Adrenal gland (tissue), 12 donors: ENCODE measurements around the gene UROS. TPM values are rescaled to one million over a fixed set of nuclear protein-coding genes. Genes with fewer than 3 reads are reported as not detected.

Experiments used
- DNase-seq, 7 donors: peaks; one replicate each; pipeline ENCODE4 v3.0.0-alpha.2; 2019 to 2020
- H3K27ac ChIP-seq, 5 donors: fragments of 200-600 bp; sonication (generic) in 4 of 5; 1 replicate in 3 of 5; 2 replicates in 2 of 5; pipeline versions ENCODE4 v1.5.1 to v1.8.0; 2016 to 2020; ENCODE audit warnings: mild to moderate bottlenecking in 1 of 5
- H3K27me3 ChIP-seq: fragments of 200-600 bp; 2 replicates; pipeline ENCODE4 v1.8.0; 2021
- H3K36me3 ChIP-seq, 2 donors: fragments of 200-600 bp; replicated peaks in 1 of 2; 1 replicate in 1 of 2; 2 replicates in 1 of 2; pipeline versions ENCODE4 v1.5.1 to v1.8.0; 2018 to 2022
- H3K4me1 ChIP-seq, 2 donors: fragments of 200-600 bp; replicated peaks in 1 of 2; 1 replicate in 1 of 2; 2 replicates in 1 of 2; pipeline versions ENCODE4 v1.5.1 to v1.8.0; 2018 to 2021
- H3K4me3 ChIP-seq, 4 donors: fragments of 200-600 bp; sonication (generic) in 3 of 4; one replicate each; pipeline ENCODE4 v1.5.1; 2016 to 2018
- H3K9me3 ChIP-seq, 3 donors: fragments of 200-600 bp; sonication (generic) in 1 of 3; replicated peaks in 1 of 3; 1 replicate in 2 of 3; 2 replicates in 1 of 3; pipeline versions ENCODE4 v1.5.1 to v1.8.0; 2016 to 2021
- CTCF ChIP-seq, 6 experiments: fragments of 450-650 bp in 4 of 6; fragments of 200-600 bp in 2 of 6; sonication (generic) in 1 of 6; IDR thresholded peaks; 1 replicate in 5 of 6; 2 replicates in 1 of 6; pipeline versions ENCODE4 v1.5.1 to v1.8.0; 2016 to 2021; ENCODE audit warnings: antibody characterized with exemption in 6 of 6, mild to moderate bottlenecking in 2 of 6, moderate library complexity in 1 of 6
- POLR2A ChIP-seq, 2 donors: fragments of 450-650 bp; IDR thresholded peaks; one replicate each; pipeline ENCODE4 v1.6.1; 2017; ENCODE audit warnings: antibody characterized with exemption in 2 of 2, mild to moderate bottlenecking in 2 of 2, moderate library complexity in 1 of 2
- WGBS, 4 donors: extraction: QIAGEN DNeasy Blood & Tissue Kit in 2 of 4; methylation state at CpG; one replicate each; pipeline versions ENCODE4 v1.1.5 to v1.1.7; 2013 to 2017; 5-methylcytosine and 5-hydroxymethylcytosine counted together
- intact Hi-C, 2 donors: fragments of 100-400 bp; cut with DNase I; formaldehyde crosslinking; loops; one replicate each; pipeline versions ENCODE4 v1.14.1 to v1.15.0; 2022 to 2023
- polyA plus RNA-seq, 3 donors: library from polyadenylated mRNA; stranded (reverse); fragments of 200-250 nt in 2 of 3; fragments of 350-450 nt in 1 of 3; fragmentation: Illumina TruSeq in 1 of 3; extraction: RNeasy Lipid Tissue Mini Kit (QIAGEN cat#74804) in 1 of 3; gene quantifications; one replicate each; pipeline ENCODE4 v1.2.3, GENCODE V29; 2013 to 2014
- total RNA-seq, 9 donors: library from RNA; depleted of rRNA in 4 of 9; stranded (reverse); fragments of >200 nt in 4 of 9; fragments of 120-200 nt in 1 of 9; fragmentation: NEBNext Ultra II Directional in 1 of 9; extraction: Animal tissue kit (Norgen Biotek cat#: 25700) in 1 of 9; gene quantifications; one replicate each; pipeline versions ENCODE4 v1.1.0 to v1.2.4, GENCODE V29; 2013 to 2023
- donor health status: healthy with polysubstance abuse.
- donor health status: Bipolar disorder and iron deficiency.
- donor health status: DM: yes; HTN: yes; CAD: no.
- donor health status: DM: no; HTN: no; CAD: no.
- donor health status: DM: no; HTN: no; CAD: no.
- donor health status: DM: yes; HTN: yes; CAD: no.

UROS gene
- total and polyA plus RNA-seq, 12 donors = 41.1 to 122 (median 60.7) TPM

- intact Hi-C loops = no loop called here
- Histone ChIP-seq H3K27ac (no peak overlapping the region), H3K36me3 (peaks cover 0 to 29% of the 10 kb centered on the region in 2 donors), H3K27me3 (no peaks in the 10 kb centered on the region), H3K4me3 (no peak overlapping the region), H3K9me3 (no peaks in the 10 kb centered on the region), H3K4me1 (no peaks in the 10 kb centered on the region)
- TF ChIP-seq CTCF (IDR thresholded peaks at IDR 0.05) = no peak
- TF ChIP-seq POLR2A (IDR thresholded peaks at IDR 0.05) = no peak
- no peak for DNase-seq
- 54 to 86% (median 78%) methylated on average over 5 of the region's 5 CpGs for WGBS, 4 donors
Measured at GRCh38 chr10:125797994-125798662, 24.9 kb downstream of the UROS start.

GRCh38 chr10:125797424-125797823, 25.6 kb downstream of the UROS start:
- no peaks in the 10 kb centered on the region for H3K27me3 ChIP-seq
- WGBS, 4 donors = 92 to 95% (median 94%) methylated on average over 8 of the region's 8 CpGs
- no peaks in the 10 kb centered on the region for H3K4me1 ChIP-seq
- DNase-seq = no peak
- H3K4me3 ChIP-seq = no peak overlapping the region
- H3K9me3 ChIP-seq = no peaks in the 10 kb centered on the region
- peaks cover 0 to 34% of the 10 kb centered on the region in 2 donors for H3K36me3 ChIP-seq
- intact Hi-C loops = no loop called here
- TF ChIP-seq POLR2A (IDR thresholded peaks at IDR 0.05) (no peak), CTCF (IDR thresholded peaks at IDR 0.05) (no peak)
- H3K27ac ChIP-seq = no peak overlapping the region

- peaks cover 0 to 42% of the 10 kb centered on the region in 2 donors for H3K36me3 ChIP-seq
- intact Hi-C loops = no loop called here
Measured at GRCh38 chr10:125795637-125796190, 27.3 kb downstream of the UROS start.

GRCh38 chr10:125795128-125795527, 27.9 kb downstream of the UROS start:
- H3K36me3 ChIP-seq = peaks cover 0 to 42% of the 10 kb centered on the region in 2 donors
- H3K27me3 ChIP-seq = no peaks in the 10 kb centered on the region
- 91 to 93% (median 91%) methylated on average over 2 of the region's 2 CpGs; no CpG with 5 or more reads in 1 of the 4 donors for WGBS, 4 donors
- no peaks in the 10 kb centered on the region for H3K4me1 ChIP-seq
- no peak overlapping the region for H3K4me3 ChIP-seq
- DNase-seq = no peak
- no peaks in the 10 kb centered on the region for H3K9me3 ChIP-seq
- intact Hi-C loops = no loop called here
- no peak overlapping the region for H3K27ac ChIP-seq
- TF ChIP-seq POLR2A (IDR thresholded peaks at IDR 0.05) = no peak
- TF ChIP-seq CTCF (IDR thresholded peaks at IDR 0.05) = no peak

More at GRCh38 chr10:125795637-125796190, 27.3 kb downstream of the UROS start:
- Histone ChIP-seq H3K9me3 (no peaks in the 10 kb centered on the region), H3K4me1 (no peaks in the 10 kb centered on the region), H3K27ac (no peak overlapping the region), H3K4me3 (no peak overlapping the region), H3K27me3 (no peaks in the 10 kb centered on the region)
- 81 to 93% (median 88%) methylated on average over 8 of the region's 8 CpGs for WGBS, 4 donors
- no peak for DNase-seq
- TF ChIP-seq POLR2A (IDR thresholded peaks at IDR 0.05) (no peak), CTCF (IDR thresholded peaks at IDR 0.05) (no peak)
